ENCODE results near the gene CUL1.

DNA sequence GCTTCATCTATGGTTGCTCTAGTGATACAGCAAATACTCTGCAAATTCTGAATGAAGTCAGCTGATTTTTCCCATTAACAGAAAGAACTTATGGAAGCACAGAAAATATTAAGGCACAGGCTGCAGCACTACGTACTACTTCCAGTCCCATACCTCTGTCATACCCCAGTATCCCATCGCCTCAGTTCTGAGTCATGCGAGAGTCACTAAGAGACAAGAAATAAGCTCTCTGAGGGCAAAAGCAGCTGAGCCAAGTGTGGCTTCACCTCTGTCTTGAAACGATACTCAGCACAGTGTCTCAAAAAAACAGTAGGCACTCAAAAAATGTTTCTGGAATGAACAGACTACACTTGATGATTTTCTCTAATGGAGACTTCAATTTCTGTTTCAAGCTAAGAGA is 137.2 kb downstream of the CUL1 start:
- TF ChIP-seq, protein P1, sequence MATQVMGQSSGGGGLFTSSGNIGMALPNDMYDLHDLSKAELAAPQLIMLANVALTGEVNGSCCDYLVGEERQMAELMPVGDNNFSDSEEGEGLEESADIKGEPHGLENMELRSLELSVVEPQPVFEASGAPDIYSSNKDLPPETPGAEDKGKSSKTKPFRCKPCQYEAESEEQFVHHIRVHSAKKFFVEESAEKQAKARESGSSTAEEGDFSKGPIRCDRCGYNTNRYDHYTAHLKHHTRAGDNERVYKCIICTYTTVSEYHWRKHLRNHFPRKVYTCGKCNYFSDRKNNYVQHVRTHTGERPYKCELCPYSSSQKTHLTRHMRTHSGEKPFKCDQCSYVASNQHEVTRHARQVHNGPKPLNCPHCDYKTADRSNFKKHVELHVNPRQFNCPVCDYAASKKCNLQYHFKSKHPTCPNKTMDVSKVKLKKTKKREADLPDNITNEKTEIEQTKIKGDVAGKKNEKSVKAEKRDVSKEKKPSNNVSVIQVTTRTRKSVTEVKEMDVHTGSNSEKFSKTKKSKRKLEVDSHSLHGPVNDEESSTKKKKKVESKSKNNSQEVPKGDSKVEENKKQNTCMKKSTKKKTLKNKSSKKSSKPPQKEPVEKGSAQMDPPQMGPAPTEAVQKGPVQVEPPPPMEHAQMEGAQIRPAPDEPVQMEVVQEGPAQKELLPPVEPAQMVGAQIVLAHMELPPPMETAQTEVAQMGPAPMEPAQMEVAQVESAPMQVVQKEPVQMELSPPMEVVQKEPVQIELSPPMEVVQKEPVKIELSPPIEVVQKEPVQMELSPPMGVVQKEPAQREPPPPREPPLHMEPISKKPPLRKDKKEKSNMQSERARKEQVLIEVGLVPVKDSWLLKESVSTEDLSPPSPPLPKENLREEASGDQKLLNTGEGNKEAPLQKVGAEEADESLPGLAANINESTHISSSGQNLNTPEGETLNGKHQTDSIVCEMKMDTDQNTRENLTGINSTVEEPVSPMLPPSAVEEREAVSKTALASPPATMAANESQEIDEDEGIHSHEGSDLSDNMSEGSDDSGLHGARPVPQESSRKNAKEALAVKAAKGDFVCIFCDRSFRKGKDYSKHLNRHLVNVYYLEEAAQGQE (IDR thresholded peaks at IDR 0.05; ENCODE audit: low read depth) = no peak
- TF ChIP-seq CTCF (IDR thresholded peaks at IDR 0.05 in 2 of 3, conservative IDR thresholded peaks at IDR 0.05 in 1 of 3; ENCODE audit: borderline replicate concordance in 1 of 3, insufficient read depth in 1 of 3, low read depth in 2 of 3, low read length in 2 of 3) = no peak

Measured in HCT116 (cell line).